DMS 273 treated with DMSO at 0.1 percent for 48 hours (cell line): ENCODE measurements around the gene FAM241B.

Source experiments
- DNase-seq: peaks from one replicate; lab custom pipeline; 2025; lab: John Stamatoyannopoulos, UW

The FAM241B gene

GRCh38 chr10:69634759-69635425 is 4.8 kb downstream of the FAM241B start:
- no peak for DNase-seq

- no peak for DNase-seq
Measured at GRCh38 chr10:69635428-69636272, 5.6 kb downstream of the FAM241B start.

- DNase-seq, result no peak
Measured at GRCh38 chr10:69636273-69636575, 6.2 kb downstream of the FAM241B start.

- no peak for DNase-seq
Measured at GRCh38 chr10:69636626-69637605, 6.9 kb downstream of the FAM241B start.

- no peak for DNase-seq
Measured at GRCh38 chr10:69638642-69639041, 8.6 kb downstream of the FAM241B start.

GRCh38 chr10:69639291-69640195 is 9.5 kb downstream of the FAM241B start:
- DNase-seq, result peak; percentile 4

- no peak for DNase-seq
Measured at GRCh38 chr10:69640196-69640980, 10.3 kb downstream of the FAM241B start.

GRCh38 chr10:69641261-69641980 is 11.4 kb downstream of the FAM241B start:
- no peak for DNase-seq

GRCh38 chr10:69642747-69643146 is 12.7 kb downstream of the FAM241B start:
- DNase-seq, result no peak

- no peak for DNase-seq
Measured at GRCh38 chr10:69643779-69644657, 14.0 kb downstream of the FAM241B start.

- DNase-seq, result no peak
Measured at GRCh38 chr10:69644658-69645295, 14.7 kb downstream of the FAM241B start.

GRCh38 chr10:69645296-69646184 is 15.5 kb downstream of the FAM241B start:
- no peak for DNase-seq

- no peak for DNase-seq
Measured at GRCh38 chr10:69646185-69647060, 16.4 kb downstream of the FAM241B start.

GRCh38 chr10:69647126-69647525 is 17.1 kb downstream of the FAM241B start:
- no peak for DNase-seq

- DNase-seq, result no peak
Measured at GRCh38 chr10:69647819-69648218, 17.8 kb downstream of the FAM241B start.

GRCh38 chr10:69648461-69648860 is 18.4 kb downstream of the FAM241B start:
- no peak for DNase-seq
